22Rv1 (cell line): Measurements from ENCODE around the gene RPL10.

ENCODE experiments used
- H3K27ac ChIP-seq: fragments of 450-650 bp; 2 replicates; pipeline ENCODE4 v1.5.1; 2017
- CTCF ChIP-seq: fragments of 450-650 bp; IDR thresholded peaks from 2 replicates; pipeline ENCODE4 v1.5.1; 2017; ENCODE audit warnings: mild to moderate bottlenecking
- ZFX ChIP-seq: fragments of 450-650 bp; IDR thresholded peaks from 2 replicates; pipeline ENCODE4 v1.6.1; 2017; ENCODE audit warnings: antibody characterized with exemption, borderline replicate concordance

RPL10 gene

GRCh38 chrX:154397888-154398667 lies at the start of gene RPL10:
RPL10 (plus strand) TSS chrX:154398377; CDS start chrX:154398520, 143 bp downstream.
- no peak for TF ChIP-seq ZFX
- TF ChIP-seq CTCF, result no peak
- H3K27ac ChIP-seq, result peak within 1 kb of the TSS; percentile 93

GRCh38 chrX:154348646-154349358 lies 49.4 kb upstream of the RPL10 start:
- no peak for TF ChIP-seq ZFX
- no peak overlapping the region for H3K27ac ChIP-seq

- no peak overlapping the region for H3K27ac ChIP-seq
- no peak for TF ChIP-seq CTCF
- no peak for TF ChIP-seq ZFX
Observed at GRCh38 chrX:154349359-154349935, 48.7 kb upstream of the RPL10 start.

- no peak for TF ChIP-seq CTCF
- no peak for TF ChIP-seq ZFX
- H3K27ac ChIP-seq, result no peak overlapping the region
Observed at GRCh38 chrX:154349979-154350378, 48.2 kb upstream of the RPL10 start.

- no peak overlapping the region for H3K27ac ChIP-seq
- no peak for TF ChIP-seq CTCF
- TF ChIP-seq ZFX, result no peak
Observed at GRCh38 chrX:154350429-154351182, 47.6 kb upstream of the RPL10 start.

GRCh38 chrX:154351183-154352011 lies 46.8 kb upstream of the RPL10 start:
- no peak overlapping the region for H3K27ac ChIP-seq
- TF ChIP-seq ZFX, result no peak
- no peak for TF ChIP-seq CTCF

- H3K27ac ChIP-seq, result no peak overlapping the region
- TF ChIP-seq ZFX (no peak), CTCF (no peak)
Observed at GRCh38 chrX:154352012-154352401, 46.2 kb upstream of the RPL10 start.
